HG03196 (cell line): ENCODE results near the gene SH3BP5.
A peak's percentile ranks its signal among the peaks of the same experiment; 100 is the strongest.

Experiments
- ATAC-seq: cut with Tn5 transposase; IDR thresholded peaks from one replicate; pipeline ENCODE4 v1.9.1; 2021; ENCODE audit not compliant: unreplicated experiment

SH3BP5 gene

GRCh38 chr3:15279671-15280402, 52.5 kb downstream of the SH3BP5 start:
- no peak for ATAC-seq

GRCh38 chr3:15279205-15279604, 53.2 kb downstream of the SH3BP5 start:
- ATAC-seq = no peak

GRCh38 chr3:15277861-15278500, 54.4 kb downstream of the SH3BP5 start:
- ATAC-seq = no peak

GRCh38 chr3:15276028-15276724, 56.2 kb downstream of the SH3BP5 start:
- no peak for ATAC-seq

GRCh38 chr3:15273227-15273626, 59.2 kb downstream of the SH3BP5 start:
- ATAC-seq = no peak

GRCh38 chr3:15272426-15273196, 59.8 kb downstream of the SH3BP5 start:
- ATAC-seq = no peak

GRCh38 chr3:15271785-15272381, 60.5 kb downstream of the SH3BP5 start:
- peak; percentile 59 for ATAC-seq

DNA sequence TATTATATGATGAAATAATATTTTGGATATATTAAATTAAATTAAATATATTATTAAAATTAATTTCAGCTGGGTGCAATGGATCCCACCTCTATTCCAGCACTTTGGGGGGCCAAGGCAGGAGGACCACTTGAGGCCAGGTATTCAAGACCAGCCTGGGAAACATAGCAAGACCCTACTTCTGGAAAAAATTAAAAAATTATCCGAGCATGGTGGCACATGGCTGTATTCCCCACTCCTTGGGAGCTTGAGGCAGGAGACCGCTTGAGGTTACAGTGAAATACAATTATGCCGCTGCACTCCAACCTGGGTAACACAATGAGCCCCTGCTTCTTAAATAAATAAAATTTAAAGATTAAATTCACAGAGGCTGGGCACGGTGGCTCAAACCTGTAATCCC, 61.4 kb downstream of the SH3BP5 start:
- ATAC-seq = no peak

- ATAC-seq = peak; percentile 45
These were observed 63.0 kb downstream of the SH3BP5 start for GRCh38 chr3:15269091-15269989.

DNA sequence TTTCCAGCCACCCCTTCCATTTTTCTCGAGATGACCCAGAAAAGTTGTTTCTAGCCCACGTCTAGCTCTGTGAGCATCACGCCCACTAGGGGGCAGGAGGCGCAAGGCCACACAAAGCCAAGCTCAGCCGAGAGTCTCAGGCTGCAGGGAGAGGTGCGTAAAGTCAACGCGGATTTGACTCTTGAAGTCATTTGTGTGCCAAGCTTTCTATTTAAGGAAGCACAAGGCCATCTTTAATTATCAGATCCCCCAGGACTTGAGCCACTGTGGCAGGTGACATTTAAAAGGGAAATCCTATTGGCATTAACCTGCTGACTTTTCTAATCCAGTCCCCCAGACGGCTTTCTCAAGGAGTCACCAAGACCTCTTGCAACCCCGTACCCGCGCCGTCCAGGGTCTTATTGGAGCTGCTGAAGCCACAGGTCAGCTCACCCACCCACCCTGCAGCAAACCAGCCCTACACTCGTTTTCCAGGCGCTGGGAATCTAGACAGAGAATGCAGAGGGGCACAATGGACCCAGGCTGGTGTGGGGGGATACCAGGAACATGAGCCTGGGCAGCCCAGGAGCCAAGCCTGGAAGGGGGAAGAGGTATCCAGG, 64.3 kb downstream of the SH3BP5 start:
- no peak for ATAC-seq

- ATAC-seq = no peak
These were observed 64.9 kb downstream of the SH3BP5 start for GRCh38 chr3:15267502-15267901.

DNA sequence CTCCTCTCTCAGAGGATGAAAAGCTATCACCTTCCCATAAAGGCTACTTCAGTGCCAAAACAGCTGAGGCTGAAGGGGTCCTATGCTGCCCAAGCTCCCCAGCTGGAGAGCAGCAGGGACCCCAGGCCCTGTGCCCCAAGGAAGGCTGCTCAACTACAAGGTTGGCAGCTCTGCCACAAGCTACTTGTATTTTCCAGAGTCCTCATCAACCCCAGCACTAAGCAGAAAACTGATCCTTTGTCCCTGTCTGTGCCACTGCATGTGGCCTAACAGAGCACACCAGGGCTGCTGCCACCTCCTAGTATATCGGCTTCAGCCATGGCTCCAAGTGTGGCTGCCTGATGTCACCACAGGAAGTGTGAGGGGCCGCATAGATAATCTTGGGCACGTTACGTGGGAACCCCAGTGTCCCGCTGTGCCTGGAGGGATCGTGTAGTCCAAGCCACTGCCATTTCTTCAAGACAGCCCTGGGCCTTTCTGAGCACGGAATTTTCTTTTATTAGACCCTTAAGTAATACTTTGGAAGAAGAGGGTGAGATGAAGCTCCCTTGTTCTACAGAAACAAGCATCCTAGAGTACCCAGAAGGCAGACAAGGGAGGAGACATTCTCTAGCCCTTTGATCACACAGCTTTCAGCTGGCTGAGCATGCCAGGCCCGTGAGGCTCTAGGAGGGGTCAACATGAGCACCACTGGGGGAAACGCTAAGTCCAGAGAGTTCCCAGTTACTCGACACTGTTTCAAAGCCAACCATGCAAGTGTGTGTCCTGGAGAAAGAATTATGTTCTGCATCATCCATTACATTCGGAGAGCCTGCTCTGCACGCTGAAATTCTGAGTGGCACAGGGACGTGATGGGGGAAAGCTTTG, 65.6 kb downstream of the SH3BP5 start:
- ATAC-seq = no peak

DNA sequence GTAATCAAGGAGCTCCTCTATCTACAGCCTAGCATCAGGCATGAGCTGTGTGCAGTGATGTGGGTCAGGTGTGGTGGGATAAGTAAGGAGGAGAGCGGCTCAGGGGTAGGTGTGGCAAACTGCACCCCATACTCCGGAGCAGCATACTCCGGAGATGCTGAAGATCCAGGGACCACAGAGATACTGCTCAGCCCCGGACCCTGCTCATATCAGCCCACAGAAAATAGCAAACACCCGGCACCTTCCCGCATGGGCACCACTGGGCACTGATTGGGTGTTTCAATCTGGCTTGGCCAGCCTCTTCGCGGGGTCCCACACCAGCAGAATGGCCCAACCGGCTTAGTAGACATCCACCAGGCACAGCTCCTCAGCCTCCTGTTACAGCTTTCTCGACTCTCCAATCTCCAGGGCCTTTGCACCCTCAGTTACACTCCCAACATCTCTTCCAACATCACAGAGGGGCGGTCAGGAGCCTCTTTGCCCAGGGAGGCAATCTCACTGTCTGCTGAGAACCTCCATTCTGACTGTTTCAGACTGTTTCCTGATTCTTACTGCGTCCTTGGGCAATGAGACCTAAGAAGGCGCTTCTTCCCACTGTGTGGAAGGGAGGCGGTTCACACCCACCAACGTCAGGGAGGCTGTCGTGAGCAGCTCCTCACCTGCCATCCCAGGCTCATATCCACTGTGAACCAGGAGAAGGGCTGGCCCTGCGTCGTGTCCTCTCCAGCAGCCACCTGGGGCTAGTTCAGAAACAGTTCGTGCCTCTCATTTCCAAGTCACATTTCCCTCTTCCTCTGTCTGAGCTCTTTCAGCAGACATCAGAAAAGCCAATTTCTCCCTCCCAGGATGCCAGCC, 66.5 kb downstream of the SH3BP5 start:
- ATAC-seq = no peak

DNA sequence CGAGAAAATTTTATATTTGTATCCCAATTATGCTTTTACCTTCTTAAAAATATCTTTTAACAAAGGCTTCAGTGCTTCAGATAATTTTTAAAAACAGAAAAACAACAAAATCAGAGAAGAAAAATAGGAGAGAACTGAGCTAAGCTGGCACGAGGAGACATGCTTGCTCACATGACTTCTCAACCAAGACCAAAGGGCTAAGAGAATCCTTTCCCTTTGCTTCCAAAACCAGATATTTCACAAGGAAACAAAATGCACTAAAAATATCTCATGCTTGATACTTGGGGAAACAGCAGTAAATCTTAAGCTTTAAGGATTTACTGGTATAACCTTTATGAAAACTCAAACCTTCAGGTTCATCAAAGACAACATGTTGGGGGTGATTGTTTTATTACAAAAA, 67.9 kb downstream of the SH3BP5 start:
- ATAC-seq = no peak

- no peak for ATAC-seq
These were observed 68.5 kb downstream of the SH3BP5 start for GRCh38 chr3:15263926-15264325.

DNA sequence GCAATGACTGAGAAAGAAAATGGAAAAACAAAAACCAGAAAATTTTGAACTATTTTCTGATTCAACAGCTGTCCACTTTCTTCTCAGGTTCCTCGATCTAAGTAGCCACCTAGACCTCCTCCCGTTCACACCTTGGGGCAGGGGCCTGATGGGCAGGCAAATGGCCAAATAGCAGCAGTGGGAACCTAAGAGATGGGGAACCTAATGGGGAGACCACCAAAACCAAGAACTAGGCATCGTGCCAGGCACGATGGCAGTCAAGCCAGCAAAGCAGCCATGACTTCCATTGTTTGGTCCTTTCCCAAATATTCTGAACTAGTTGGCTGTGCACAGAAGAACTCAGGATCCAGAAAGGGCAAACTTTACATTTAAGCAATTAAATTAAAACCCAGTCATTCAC, 69.3 kb downstream of the SH3BP5 start:
- no peak for ATAC-seq

GRCh38 chr3:15262021-15262420, 70.4 kb downstream of the SH3BP5 start:
- ATAC-seq = no peak

GRCh38 chr3:15261274-15261673, 71.1 kb downstream of the SH3BP5 start:
- ATAC-seq = no peak
